ENCODE measurements around the gene S100A11.
A peak's percentile ranks its signal among the peaks of the same experiment; 100 is the strongest.

S100A11 gene

GRCh38 chr1:152034324-152034653 is 2.5 kb downstream of the S100A11 start:
- H3K4me2 ChIP-seq, result peak overlapping the region; percentile 96
- H3K36me3 ChIP-seq (ENCODE audit: insufficient read depth), result peaks cover 25% of the 10 kb centered on the region
- H2AFZ ChIP-seq (ENCODE audit: low read depth), result no peak overlapping the region; the same call in 1 of the 2 replicates
- peaks cover 74% of the 10 kb centered on the region for H3K4me1 ChIP-seq (ENCODE audit: low read depth, poor library complexity, severe bottlenecking)
- peak overlapping the region; percentile 68; the same call in 1 of the 2 replicates for H3K9ac ChIP-seq
- H3K4me3 ChIP-seq (IDR thresholded peaks at IDR 0.05; ENCODE audit: insufficient read depth, low read depth, low read length), result peak overlapping the region; percentile 97
- H3K79me2 ChIP-seq (ENCODE audit: insufficient read depth, low read depth), result peaks cover 49% of the 10 kb centered on the region
- no peak for TF ChIP-seq CTCF (conservative IDR thresholded peaks at IDR 0.05; ENCODE audit: low read depth, low read length)
- peaks cover 14% of the 10 kb centered on the region for H4K20me1 ChIP-seq (ENCODE audit: insufficient read depth)
- H3K27ac ChIP-seq, result peak overlapping the region; percentile 71
- H3K27me3 ChIP-seq (ENCODE audit: insufficient read depth, low read depth), result no peaks in the 10 kb centered on the region

- H3K4me1 ChIP-seq (ENCODE audit: low read depth, poor library complexity, severe bottlenecking), result peaks cover 48% of the 10 kb centered on the region
- no peak overlapping the region for H3K9ac ChIP-seq
- H3K4me2 ChIP-seq, result no peak overlapping the region
- no peaks in the 10 kb centered on the region for H3K27me3 ChIP-seq (ENCODE audit: insufficient read depth, low read depth)
- peaks cover 29% of the 10 kb centered on the region for H3K79me2 ChIP-seq (ENCODE audit: insufficient read depth, low read depth)
- no peak for TF ChIP-seq CTCF (conservative IDR thresholded peaks at IDR 0.05; ENCODE audit: low read depth, low read length)
- no peak overlapping the region for H2AFZ ChIP-seq (ENCODE audit: low read depth)
- peaks cover 14% of the 10 kb centered on the region for H4K20me1 ChIP-seq (ENCODE audit: insufficient read depth)
- peaks cover 25% of the 10 kb centered on the region for H3K36me3 ChIP-seq (ENCODE audit: insufficient read depth)
- no peak overlapping the region; the same call in 1 of the 2 replicates for H3K27ac ChIP-seq
- H3K4me3 ChIP-seq (IDR thresholded peaks at IDR 0.05; ENCODE audit: insufficient read depth, low read depth, low read length), result no peak overlapping the region
Observed at GRCh38 chr1:152029929-152030211, 6.9 kb downstream of the S100A11 start.

GRCh38 chr1:152029144-152029928 is 7.5 kb downstream of the S100A11 start:
- Histone ChIP-seq H3K4me3 (IDR thresholded peaks at IDR 0.05; ENCODE audit: insufficient read depth, low read depth, low read length) (no peak overlapping the region), H3K4me1 (ENCODE audit: low read depth, poor library complexity, severe bottlenecking) (peaks cover 42% of the 10 kb centered on the region), H3K27ac (no peak overlapping the region; the same call in 1 of the 2 replicates), H2AFZ (ENCODE audit: low read depth) (no peak overlapping the region), H4K20me1 (ENCODE audit: insufficient read depth) (peaks cover 14% of the 10 kb centered on the region), H3K79me2 (ENCODE audit: insufficient read depth, low read depth) (peaks cover 24% of the 10 kb centered on the region), H3K27me3 (ENCODE audit: insufficient read depth, low read depth) (no peaks in the 10 kb centered on the region), H3K4me2 (no peak overlapping the region), H3K9ac (no peak overlapping the region), H3K36me3 (ENCODE audit: insufficient read depth) (peaks cover 25% of the 10 kb centered on the region)
- no peak for TF ChIP-seq CTCF (conservative IDR thresholded peaks at IDR 0.05; ENCODE audit: low read depth, low read length)

- Histone ChIP-seq H4K20me1 (ENCODE audit: insufficient read depth) (no peaks in the 10 kb centered on the region), H3K4me2 (no peak overlapping the region), H3K79me2 (ENCODE audit: insufficient read depth, low read depth) (no peaks in the 10 kb centered on the region), H2AFZ (ENCODE audit: low read depth) (no peak overlapping the region), H3K27ac (no peak overlapping the region), H3K27me3 (ENCODE audit: insufficient read depth, low read depth) (no peaks in the 10 kb centered on the region), H3K36me3 (ENCODE audit: insufficient read depth) (peaks cover 8% of the 10 kb centered on the region; the same call in 1 of the 2 replicates), H3K4me1 (ENCODE audit: low read depth, poor library complexity, severe bottlenecking) (peaks cover 25% of the 10 kb centered on the region), H3K9ac (no peak overlapping the region), H3K4me3 (IDR thresholded peaks at IDR 0.05; ENCODE audit: insufficient read depth, low read depth, low read length) (no peak overlapping the region)
- no peak for TF ChIP-seq CTCF (conservative IDR thresholded peaks at IDR 0.05; ENCODE audit: low read depth, low read length)
Observed at GRCh38 chr1:152026895-152027294, 9.9 kb downstream of the S100A11 start.

Data from KMS-11 (cell line).